NAMALWA (cell line): Measurements from ENCODE around the gene TMEM266.

Experiments
- DNase-seq: peaks from one replicate; pipeline ENCODE4 v3.0.0-alpha.2; 2015; ENCODE audit warnings: low spot score

The TMEM266 gene

DNA sequence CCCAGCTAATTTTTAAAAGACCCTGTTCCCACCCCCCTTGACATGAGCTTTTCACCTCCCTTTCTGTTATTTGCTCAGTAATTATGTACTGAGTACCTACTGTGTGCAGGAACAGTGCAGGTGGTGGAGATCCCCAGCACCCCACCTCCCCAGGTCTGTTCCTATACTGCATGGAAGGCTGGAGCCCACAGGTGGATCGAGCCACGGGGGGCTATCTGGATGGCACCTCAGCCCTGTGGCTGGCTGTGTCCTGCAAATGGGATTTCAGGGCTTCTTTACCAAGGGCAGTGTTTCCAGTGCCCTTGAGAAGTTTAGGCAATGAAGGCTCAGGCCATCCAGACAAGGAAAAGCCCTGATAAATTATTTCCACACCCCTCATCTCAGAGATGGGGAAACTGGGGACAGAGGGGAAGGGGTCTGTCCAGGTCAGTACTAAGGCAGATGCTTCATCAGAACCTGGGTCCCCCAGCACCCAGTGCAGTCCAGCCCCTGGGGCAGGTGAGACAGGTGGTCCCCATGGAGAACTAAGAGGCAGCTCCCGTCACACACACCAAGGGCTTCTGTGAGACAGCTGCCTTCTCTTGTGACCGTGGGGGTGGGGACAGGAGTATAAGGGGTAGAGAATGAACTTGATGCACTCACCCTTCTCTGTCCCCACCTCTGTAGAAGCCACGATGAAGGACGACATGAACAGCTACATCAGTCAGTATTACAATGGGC, 141.9 kb downstream of the TMEM266 start:
- DNase-seq = no peak

DNA sequence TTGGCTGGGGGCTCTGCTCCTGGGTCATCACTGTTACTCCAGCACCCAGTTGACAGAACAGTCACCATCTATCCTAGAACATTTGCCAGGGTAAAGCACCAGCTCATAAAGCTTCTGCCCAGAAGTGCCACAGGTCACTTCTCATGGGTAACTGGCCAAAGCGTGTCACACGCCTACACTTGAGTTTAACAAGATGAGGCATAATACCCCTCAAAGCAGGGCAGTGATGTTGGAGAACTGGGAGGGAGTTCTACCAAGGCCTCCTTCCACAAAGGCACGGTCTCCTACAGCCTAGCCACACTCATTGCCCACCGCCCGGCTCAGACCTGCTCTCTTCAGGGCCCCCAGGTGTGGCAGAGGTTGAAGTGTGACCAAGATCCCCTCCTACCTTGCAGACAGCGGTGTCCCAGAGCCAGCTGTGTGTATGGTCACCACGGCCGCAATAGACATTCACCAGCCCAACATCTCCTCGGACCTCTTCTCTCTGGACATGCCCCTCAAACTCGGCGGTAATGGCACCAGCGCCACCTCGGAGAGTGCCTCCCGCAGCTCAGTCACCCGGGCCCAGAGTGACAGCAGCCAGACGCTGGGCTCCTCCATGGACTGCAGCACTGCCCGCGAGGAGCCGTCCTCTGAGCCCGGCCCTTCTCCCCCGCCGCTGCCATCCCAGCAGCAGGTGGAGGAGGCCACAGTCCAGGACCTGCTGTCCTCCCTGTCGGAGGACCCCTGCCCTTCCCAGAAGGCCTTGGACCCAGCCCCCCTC, 143.7 kb downstream of the TMEM266 start:
- no peak for DNase-seq

DNA sequence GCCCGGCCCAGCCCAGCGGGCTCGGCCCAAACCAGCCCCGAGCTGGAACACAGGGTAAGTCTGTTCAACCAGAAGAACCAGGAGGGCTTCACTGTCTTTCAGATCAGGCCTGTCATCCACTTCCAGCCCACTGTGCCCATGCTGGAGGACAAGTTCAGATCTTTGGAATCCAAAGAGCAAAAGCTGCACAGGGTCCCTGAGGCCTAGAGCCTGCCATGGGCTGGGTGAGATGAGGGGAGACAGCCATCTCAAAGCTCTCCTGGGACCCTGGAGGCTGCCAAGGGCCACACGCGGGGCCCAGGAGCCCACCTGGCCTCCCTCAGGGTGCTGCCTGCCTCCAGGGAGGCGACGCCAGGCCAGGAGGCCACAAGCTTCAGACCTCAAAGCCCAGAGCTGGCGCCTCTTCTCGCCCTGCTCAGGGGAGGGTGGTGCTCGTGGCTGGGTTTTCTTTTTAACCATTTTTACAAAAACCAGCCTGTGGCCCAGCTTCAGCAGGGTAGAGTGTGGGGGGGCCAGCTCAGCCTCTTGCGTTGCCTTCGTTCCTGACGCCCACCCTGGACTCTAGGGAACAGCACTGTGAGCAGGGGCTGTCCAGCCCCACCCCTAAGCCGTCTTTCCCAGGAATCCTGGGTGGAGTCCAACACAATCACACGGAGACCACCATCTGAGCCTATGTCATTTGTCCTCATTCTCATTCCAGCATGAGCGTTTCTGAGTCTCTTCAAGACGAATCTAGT, 144.5 kb downstream of the TMEM266 start:
- DNase-seq = no peak

DNA sequence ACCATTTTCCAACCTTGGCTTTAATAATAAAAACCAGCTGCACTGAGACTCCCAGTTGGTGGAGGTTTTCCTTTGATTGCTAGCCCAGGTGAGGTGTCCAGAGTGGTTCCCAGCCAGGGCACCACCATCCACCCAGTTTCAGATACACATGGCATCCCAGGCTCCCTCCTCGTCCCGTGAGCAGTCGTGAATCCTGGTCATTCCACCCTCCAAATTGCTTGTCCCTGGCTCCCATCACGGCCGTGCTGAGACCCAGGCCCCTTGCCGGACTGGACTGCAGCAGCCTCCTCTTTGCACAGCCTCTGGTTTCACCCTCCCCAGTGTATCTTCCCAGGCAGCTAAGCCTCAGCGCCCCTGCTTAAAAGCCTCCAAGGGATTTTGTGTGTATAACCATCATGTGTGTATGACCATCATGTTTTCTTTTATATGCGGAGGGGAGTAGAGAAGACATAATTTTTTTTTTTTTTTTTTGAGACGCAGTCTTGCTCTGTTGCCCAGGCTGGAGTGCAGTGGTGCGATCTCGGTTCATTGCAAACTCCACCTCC, 145.2 kb downstream of the TMEM266 start:
- no peak for DNase-seq

DNA sequence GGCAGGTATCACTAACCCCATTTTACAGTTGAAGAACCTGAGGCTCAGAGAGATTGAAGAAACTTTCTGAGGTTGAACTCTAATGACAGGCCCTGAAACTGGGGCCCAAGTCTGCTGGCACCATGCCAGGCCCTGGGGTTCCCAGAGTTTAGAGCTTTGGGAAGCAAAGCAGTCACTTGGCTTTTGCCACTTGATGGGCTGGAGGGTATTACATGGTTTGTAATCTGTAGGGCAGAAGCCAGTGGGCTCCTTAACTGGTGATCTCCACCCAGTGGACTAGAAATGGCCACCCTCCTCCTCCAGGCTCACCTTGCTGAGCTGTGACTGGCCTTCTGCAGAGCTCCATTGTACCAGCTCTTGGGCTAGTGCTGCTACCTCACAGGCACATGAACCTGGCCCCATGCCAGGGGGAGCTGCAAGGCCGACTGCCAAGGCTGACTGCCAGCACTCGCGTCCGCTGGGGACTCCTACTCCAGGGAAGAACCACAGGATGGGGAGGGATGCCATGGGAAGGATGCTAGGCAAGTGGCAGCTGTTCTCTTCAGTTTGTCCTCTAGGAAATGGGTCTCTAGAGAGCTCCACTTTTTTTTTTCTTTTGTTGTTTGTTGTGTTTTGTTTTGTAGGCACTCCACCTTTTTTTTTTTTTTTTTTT, 146.7 kb downstream of the TMEM266 start:
- no peak for DNase-seq

DNA sequence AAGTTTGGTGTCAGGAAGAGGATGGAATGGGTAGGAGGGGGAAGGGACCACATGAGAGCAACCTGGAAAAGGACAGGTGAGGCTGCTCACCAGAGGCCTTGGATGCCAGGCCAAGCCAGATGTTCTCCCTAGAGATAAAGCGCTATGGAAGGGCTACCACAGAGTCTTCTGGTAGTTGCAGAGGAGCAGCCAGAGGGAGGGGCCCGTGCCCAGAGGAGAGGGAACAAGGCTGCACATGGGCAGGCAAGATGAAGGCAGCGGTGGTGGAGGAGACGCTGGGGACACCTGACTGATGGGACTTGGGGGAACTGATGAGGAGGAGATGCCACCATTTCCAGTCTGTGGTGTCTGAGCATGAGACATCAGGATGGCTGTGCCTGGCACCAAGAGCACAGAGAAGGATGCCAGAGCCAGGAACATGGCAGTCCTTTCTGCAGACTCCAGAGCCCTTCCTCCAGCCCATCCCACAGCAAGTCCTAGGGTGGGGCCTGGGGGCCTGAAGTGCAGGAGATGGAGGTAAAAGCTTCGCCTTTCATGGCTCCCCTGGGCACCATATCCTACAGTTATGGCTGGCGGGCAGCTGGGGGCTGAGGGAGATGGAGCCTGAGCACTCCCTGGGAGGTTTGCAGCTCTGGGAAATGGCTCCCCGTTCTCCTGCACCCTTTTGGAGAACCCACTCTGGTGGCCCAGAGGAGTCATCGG, 148.4 kb downstream of the TMEM266 start:
- no peak for DNase-seq

DNA sequence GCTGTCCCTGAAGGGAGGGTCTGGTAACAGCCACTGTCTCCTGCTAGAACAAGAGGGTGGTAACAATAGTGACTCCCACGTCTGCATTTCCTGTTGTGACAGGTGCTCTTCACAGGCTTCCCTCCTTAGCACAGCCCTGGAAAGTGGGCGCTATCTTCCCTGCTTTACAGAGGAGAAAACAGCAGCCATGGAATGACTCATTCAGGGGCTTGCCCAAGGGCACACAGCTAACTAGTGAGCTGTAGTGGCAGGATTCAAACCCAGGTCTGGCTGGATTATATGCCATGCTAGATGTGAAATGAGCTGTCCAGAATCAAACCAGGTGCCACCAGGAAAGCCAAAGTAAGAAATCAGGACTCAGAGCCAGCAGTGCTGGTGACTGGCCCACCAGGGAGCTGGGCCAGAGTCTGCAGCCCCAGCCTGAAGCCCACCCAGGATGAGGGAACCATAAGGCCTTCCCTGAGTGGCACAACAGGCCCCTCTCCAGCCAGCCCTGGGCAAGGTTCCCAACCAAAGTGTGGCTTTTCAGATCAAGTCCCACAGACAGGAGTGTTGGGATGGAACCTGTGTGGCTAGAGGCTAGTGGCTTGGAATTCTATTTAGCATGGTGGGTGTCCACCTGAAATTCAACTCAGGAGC, 149.1 kb downstream of the TMEM266 start:
- no peak for DNase-seq

DNA sequence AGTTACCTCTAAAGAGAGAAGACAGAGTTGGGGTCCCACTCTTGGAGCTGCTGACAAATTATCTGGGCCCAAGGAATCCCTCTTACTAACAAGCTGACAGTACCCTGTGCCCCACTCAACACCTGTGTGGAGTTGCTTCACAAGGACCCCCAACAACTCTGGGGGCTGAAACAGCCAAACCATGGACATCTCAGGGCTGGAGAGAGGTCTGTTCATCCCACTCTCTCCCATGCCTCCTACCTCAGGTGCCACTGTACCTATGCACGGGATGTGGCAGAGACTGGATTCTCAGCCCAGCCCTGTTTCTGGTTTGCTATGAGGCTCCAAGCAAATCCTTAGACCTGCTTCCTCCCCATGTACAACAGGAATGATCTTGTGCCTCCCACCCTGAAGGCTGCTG, 149.7 kb downstream of the TMEM266 start:
- no peak for DNase-seq

DNA sequence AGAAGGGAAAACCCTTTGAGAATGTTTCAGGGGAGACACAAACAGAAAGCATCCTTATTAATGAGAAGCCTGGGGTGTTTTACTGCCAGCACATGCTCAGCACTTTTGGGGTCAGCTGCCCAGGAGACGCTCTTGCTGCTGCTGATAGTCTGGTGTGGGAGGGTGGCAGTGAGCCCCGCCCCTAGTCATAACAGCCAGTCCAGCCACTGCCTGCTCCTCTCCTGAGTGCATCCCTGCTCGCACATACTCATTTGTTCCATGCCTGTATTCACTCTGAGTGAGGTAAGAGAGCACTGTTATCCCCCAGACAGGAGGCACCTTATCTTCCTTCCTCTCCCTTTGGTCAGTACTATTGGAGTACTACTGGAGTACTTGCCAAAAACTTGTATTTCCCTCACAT, 150.2 kb downstream of the TMEM266 start:
- no peak for DNase-seq

DNA sequence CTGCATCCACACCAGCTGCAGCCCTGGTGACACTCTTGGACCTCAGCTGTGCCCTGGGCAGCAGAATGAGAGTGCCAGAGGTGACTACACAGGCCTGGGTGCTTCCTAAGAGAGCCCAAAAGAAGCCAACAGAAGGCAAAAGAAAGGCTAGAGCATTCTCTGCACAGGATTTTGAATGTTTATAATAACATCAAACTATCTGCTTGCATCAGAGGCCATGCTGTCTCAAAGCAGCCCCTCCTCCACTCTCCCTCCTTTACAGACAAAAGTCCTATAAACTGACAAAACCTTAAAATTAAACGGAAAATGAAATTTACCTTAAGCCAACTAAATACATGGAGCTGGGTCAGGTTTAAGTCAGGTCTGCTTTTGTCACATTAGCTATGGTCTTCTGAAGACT, 155.8 kb downstream of the TMEM266 start:
- DNase-seq = no peak

DNA sequence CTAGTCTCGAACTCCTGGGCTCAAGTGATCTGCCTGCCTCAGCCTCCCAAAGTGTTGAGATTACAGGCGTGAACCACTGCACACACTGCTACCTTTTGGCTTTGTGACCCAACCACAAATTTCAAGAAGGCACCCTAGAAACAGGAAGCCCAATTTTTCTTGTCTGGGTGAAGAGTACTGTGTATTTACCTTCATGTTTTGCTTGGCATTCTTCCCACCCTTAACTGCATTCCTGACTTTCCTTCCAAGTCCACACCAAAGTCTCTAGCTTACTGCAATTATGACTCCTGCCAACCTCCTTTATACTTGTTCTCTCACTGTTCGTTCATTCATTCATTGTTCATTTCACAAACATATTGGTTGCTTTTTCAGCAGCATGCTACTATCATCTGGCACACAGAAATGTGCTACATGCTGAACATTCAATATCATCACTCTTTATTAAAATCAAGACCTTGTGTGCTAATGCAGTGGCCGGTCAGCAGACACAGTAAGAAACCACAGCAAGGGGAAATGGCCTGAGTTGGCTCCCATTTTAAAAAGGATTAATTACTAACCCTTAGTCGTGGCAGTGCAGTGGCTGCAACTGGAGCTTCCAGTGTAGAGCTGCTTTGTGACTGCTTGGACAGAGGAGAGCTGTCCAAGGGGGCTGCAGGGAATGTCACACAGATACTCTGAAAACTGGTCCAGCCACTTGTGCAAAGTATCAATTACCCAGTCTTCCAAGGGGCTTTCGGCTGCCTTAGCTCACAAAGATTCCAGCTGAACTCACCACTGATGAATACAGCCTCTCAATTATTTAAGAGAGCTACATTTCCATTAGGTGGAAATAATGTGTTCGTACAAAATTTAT, 157.5 kb downstream of the TMEM266 start:
- no peak for DNase-seq

DNA sequence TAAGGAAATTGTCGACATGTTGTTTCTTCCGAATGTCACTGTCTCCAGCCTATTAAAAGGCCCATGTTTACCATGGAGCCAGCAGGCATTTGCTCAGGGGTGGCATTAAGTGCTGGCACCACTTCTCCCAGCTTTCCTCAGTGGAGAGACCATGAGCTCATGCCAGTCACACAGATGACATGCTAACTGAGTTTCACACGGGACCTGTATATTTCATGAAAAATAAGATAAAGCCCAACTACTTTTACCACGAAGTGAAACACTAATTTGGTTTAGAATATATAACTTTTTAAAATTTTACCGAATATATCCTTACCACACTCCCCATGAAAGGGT, 158.1 kb downstream of the TMEM266 start:
- no peak for DNase-seq

DNA sequence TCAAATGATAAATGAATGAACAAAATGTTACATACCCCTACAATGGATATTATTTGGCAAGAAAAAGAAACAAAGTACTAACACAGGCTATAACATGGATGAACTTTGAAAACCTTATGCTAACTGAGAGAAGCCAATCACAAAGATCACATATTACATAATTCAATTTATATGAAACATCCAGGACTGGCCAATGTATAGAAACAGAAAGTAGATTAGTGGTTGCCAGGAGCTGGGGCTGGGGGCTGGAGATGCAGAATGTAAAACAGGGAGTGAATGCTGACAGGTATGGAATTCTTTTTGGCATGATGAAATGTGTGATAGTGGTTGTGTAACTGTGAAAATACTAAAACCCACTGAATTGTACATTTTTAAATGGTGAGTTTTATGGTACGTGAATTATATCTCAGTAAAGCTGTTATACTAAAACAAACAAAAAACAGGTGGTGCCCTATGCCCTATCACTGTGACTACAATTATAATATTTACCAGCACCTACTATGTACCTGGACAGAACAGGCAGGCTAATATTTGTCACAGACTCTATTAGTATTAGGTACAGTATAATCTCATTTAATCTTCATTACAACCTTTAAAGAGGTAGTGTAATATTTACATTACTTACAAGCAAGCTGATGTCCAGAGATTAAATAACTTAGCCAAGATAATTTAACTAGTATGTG, 161.4 kb downstream of the TMEM266 start:
- no peak for DNase-seq

DNA sequence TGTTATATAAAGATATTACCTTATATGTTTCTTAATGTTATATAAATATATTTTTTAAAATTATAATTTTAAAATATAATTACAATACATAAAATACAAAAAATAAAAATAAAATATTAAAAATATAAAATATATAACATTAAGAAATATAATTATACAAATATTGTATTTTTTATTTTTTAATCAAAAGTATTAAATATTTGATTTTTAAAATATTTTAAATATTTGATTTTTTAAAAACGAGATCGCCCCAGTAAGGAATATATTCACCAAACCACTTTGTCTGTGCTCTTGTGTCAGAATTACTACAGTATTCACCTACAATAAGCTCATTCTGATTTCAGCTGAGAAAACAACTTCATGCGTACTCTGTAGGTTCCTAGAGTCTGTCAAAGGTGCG, 162.4 kb downstream of the TMEM266 start:
- no peak for DNase-seq

DNA sequence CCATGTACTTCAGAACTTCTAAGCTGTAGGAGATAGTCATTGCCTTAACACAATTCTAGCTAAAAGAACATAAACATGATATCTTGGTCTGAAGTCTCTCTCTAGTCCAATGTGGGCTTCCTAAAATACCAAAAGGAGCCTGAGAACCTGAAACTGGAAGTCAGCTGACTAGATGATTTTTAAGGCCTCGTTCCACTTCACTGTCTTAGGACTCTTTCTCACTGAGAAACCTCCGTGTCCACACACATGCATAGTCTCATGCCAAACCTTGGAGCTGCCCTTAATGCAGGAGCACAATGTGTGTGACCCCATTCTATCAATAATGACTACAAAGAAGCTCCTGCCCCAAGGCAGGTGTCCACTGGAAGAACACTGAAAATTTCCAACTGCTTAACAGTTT, 163.7 kb downstream of the TMEM266 start:
- DNase-seq = no peak

DNA sequence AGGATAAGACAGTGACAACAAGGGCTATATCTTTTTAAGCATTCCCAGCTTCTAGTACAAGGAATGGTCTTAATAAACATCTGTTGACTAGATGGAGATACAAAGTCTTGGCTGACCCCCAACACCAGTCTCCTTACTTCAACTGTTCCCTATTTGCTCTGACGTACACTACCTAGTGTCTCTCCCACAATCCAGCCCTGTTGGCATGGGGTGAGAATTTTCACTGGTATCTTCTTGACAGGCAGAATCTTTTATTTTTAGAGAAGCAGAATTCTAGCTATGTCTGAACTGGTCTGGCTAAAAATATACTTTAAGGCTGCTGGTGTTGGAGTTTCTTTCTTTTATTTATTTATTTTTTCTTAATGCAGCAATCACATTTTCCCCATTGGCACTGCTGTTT, 169.5 kb downstream of the TMEM266 start:
- DNase-seq = no peak

DNA sequence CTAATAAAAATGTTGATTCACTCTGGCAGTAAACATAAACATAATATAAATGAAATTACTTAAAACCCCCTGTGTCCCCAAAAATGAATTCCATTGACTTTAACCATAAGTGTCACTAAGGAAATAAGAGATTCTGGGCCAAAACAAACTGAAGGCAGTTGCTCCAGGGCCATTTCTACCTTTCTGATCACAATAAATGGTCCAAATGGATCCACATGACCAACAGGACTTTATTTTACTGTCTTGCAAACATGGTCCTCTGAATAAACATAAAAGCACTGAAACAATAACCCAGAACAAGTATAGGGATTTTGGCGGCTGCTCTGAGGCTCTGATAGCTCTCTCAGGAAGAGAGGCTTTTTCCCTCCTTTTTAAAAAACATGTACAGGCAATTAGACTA, 174.1 kb downstream of the TMEM266 start:
- no peak for DNase-seq

DNA sequence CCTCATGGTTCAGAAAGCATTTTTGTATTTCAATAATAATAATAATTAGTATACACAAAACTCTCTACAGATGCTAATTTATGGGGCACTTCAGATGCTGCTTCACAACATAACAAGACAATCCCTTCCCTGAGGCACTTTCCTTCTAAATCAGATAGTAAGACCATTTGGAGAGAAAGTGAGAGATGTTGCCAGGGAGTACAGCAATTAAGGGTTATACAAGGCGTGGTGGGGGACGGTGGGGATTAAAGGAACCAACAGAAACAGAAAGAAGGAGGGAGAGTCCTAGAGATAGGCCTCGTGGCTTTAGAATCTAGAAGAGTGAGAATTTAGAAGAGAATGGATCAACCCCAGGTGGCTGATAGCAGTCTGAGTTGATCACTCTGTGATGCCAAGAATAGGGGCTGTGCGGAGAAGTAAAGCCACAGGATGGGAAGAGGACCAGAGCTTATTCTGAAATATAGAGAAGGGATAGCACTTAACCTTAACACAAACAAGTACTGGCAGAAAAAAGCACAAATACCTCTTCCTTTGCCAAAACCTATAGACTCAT, 174.6 kb downstream of the TMEM266 start:
- DNase-seq = no peak

DNA sequence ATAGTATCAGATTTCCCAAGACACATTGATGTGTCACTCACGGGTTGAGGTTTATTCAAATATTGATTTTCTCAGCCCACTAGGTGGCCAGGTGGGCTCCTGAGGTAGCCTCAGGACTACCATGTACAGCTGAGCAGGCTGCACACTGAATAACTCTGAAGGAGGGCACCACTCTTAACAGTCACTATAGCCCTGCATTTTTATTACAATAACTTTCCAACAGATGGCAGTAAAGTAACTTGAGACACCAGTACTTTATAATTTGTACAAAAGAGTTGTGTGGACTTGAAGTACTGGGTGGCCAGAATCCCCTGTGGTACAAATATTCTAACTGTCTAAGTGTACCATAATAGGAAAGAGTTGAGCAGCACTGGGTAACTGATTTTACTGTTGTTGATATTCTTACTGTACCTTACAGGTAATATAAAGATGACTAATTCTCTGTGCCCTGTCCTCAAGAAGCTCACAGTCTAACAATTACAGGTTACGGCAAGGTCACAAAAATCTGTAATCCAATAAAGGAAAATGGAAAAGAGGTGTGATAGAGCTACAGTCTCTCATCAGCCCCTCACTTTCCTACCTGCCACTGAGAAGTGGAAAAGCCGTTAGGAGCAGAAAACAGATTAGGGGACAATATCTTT, 175.5 kb downstream of the TMEM266 start:
- DNase-seq = peak; percentile 68
